Measurements from ENCODE around the gene NCAPD3.
"Not testable (repeated sequence)": the region's sequence is repeated elsewhere in the genome, so short reads cannot be mapped to it uniquely, and the experiment has no call there.

NCAPD3 gene

DNA sequence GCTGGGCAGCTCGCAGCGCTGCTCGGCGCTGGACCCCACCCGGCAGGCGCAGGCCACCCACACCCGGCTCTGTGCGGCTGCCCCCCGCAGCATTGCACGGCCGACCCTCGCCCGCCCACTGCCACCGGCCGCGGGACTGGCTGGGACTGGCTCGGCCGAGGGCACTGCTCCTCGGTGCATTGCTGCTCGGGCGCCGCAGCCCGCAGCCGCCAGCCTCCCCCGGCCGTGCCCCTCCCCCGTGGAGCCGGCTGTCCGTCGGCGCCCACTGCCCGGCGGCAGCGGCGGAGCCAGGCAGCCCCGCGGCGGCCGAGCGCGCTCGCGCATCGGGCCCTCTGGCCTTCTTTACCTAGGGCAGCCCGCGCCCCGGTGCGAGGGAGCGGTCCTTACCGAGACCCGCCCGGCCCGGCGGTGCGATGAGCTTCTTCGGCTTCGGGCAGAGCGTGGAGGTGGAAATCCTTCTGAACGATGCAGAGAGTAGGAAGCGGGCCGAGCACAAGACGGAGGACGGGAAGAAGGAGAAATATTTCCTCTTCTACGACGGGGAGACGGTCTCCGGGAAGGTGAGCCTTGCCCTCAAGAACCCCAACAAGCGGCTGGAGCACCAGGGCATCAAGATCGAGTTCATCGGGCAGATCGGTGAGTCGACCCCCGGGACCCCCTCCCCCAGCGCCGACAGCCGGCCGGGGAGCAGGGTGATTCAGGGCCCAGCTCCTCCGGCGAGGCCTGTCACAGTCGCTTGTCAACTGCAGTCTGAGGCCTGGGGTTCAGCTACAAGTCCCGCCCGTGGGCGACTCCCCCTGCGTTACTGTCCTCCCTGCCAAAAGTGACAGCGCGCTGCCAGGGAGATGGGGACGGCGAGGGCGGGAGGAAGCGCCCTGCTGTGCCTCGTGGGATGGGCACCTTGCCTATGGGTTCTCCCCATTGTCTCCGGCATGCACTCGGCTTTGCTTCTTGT, 1.2 kb upstream of the NCAPD3 start:
- peak; percentile 34 to 43 for DNase-seq (ENCODE audit: low read depth in 2 of 2)

DNA sequence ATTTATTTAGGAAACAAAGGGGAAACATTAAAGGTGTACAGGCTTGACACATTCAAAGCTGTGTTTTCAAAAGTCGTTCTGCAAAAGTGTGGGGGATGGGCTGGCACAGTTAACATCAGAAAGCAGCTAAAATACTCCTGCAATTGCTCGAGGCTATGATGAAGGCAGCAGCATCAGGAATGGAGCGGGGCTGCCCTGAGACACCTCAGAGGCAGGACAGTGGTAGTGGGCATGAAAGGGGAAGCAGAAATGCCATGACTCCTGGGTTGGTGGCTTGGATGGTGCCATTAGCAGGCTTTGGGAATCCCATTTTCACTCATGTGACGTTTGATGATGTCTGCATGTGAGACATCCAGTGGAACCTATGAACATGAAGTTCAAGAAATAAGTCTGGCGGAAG, 646 bp downstream of the NCAPD3 start:
- no peak for DNase-seq (ENCODE audit: low read depth in 2 of 2)

DNA sequence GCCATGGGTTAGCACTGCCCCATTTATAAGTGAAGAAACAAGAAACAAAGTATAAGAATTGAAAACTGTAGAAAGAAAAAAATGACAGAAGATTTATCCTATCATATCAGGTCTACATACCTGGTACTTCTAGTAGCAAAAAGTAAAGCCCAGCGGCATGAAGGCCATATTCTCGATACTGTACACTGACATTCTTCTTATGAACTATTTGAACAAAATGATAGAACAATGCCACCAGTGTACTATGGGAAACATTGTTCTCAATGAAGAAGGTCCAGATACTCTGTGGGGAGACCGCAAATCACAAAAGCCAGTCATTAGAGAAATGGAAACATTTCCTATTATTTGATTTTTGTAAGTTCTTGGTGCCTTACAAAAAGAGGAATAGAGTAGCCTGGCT, 7.0 kb downstream of the NCAPD3 start:
- DNase-seq (ENCODE audit: low read depth in 2 of 2), result no peak

DNA sequence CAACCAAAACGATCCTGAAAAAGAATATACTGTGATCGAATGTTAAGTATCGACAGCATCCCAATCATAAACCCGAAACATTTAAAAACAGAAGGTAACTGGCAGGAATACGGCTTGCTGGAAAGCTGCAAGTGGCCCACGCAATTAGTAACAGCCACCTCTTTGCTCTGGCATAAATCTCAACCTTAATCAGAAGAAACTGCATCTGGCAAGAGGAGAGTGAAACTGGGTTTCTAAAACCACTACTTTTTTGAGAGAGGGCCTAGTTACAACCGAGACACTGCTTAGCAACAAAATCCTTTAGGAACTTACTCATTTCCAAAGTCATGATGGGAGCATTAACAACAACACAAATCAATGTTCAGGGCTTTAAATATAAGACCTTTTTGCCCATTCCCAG, 7.9 kb downstream of the NCAPD3 start:
- no peak for DNase-seq (ENCODE audit: low read depth in 2 of 2)

DNA sequence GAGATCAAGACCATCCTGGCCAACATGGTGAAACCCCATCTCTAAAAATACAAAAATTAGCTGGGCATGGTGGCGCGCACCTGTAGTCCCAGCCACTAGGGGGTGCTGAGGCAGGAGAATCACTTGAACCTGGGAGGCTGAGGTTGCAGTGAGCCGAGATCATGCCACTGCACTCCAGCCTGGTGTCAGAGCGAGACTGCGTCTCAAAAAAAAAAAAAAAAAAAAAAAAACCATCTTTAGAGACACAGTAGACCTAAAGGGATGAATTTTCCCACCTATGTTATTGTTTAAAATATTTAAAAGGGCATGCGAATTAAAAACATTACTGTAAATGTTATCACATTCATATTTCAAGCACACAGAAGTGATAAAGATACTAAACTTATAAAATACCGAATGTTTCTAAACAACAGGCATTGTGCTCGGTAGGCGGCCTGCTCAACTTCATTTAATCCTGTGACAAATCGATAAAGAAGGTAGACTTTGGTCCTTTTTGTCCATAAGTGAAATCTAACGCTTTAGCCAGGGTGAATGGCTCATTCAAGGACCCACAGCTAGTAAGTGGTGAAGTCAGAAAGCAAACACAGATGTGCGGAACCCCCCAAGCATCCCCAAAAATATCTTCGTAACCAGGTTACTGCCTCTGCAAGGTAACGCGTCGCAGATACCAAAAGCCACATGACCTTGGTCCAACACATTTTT, 16.1 kb downstream of the NCAPD3 start:
- peak; percentile 34 to 40 for DNase-seq (ENCODE audit: low read depth in 2 of 2)

DNA sequence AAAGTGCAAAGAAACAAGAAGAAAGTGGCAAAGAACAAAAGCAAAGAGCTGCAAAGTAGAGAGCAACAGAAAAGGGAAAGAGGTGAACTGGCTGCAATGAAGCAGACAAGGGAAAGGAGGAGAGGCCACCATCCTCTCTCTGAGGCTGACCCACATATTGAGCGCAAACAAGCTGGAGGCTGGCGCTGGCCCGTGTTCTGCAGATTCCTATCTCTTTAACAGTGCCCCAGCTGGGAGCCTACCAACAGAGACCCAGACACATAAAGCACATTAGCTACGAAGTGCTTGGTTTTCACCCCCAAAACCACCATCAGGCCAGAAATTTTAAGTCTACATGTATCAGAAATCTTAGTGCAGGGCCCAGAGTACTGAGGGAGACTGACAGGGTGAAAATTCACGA, 17.6 kb downstream of the NCAPD3 start:
- no peak for DNase-seq (ENCODE audit: low read depth in 2 of 2)

DNA sequence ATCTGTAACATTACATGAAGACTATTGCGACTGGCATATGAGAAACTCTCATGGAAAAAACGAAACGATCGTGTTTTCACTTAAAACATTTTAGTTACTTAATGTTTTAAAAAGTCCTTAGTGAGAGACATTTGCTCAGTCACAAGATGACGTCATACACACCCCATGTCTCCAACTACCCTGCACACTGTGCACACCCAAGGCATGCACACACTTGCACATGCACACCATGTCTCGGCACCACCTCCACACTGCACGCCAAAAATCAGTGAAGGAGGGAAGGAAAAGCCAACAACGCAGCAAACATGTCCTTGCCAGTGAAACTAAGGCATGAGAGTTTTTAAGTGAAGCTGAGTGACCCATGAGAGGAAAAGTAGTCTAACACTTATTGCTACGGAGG, 18.0 kb downstream of the NCAPD3 start:
- no peak for DNase-seq (ENCODE audit: low read depth in 2 of 2)

DNA sequence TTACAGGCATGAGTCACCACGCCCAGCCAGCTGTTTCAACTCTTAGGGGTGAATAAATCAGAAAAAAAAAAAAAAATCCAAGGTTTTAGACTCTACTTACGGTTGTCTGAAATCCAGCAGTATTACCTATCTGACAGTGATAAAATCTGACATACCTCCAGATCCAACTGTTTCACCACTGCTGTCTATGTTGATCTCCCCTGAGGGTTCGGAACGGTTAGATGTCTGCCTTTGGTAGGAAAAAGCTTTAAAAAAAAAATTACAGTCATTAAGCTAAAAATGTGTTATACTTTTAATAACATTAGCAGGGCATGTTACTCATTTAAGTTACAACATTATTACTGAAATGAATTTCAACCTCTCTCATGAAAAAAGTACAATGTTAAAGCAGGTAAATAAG, 21.1 kb downstream of the NCAPD3 start:
- no peak for DNase-seq (ENCODE audit: low read depth in 2 of 2)

DNA sequence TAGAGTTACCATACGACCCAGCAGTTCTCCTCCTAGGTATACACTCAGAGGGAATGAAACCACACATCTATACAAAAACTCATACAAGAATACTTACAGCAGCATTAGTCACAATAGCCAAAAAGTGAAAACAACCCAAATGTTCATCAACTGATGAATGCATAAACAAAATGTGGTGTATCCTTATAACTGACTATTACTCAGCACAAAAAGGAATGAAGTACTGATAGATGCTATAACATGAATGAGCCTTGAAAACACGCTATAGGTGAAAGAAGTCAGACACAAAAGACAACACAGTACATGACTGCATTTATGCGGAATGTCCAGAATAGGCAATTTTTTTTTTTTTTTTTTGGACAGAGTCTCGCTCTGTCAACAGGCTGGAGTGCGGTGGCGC, 23.1 kb downstream of the NCAPD3 start:
- no peak for DNase-seq (ENCODE audit: low read depth in 2 of 2)

DNA sequence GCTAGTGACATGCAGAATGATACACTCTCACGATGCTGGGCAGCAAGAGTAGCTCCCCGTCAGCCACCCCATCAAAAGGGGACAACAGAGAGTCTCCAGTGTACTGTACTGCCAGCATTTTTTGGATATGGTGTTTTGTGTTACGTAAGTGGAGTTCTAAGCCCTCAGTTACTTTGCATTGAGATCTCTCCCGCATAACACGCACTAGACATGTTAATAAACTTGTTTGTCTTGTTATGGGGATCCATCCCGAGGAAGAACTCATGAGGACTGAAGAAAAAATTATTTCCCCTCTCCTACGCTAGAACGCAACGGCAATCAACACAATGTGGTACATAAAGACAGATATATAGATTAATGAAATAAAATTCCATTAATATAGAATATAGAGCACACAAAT, 24.2 kb downstream of the NCAPD3 start:
- no peak for DNase-seq (ENCODE audit: low read depth in 2 of 2)

DNA sequence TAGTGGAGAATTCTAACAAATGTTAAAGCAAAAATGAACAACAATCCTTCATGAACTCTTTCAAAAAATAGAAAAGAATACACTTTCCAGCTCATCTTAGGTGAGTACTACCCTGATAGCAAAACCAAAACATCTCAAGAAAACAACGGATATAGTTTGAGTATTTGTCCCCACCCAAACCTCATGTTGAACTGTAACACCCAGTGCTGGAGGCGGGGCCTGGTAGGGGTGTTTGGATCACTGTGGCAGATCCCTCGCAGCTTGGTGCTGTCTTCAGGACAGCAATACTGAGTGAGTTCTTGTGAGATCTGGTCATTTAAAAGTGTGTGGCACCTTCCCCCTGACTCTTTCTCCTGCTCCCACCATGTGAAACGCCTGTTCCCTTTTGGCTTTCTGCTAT, 27.0 kb downstream of the NCAPD3 start:
- no peak for DNase-seq (ENCODE audit: low read depth in 2 of 2)

DNA sequence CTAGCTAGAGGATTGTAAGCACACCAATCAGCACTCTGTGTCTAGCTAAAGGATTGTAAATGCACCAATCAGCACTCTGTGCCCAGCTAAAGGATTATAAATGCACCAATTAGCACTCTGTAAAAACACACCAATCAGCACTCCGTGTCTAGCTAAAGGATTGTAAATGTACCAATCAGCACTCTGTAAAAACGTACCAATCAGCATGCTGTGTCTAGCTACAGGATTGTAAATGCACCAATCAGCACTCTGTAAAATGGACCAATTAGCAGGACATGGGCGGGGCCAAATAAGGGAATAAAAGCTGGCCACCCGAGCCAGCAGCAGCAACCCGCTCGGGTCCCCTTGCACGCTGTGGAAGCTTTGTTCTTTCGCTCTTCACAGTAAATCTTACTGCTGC, 35.7 kb downstream of the NCAPD3 start:
- not testable (repeated sequence) for DNase-seq (ENCODE audit: low read depth in 2 of 2)

DNA sequence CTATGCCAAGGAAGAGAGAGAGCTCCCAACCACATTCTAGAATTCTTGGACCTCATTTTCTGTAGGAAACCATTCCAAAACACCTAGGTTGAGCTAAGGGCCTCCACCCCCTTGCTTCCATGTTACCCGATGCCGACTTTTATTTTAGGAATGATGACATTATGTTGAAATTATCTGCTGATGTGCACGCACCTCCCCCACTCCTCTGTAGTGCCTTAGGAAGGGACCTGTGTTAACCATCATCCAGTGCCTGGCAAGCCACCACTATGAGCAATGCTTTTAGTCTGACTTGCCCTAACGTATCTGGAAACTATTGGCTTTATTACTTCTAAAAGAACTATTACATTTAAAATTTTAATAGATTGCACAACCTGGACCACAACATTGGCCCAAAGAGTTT, 42.1 kb downstream of the NCAPD3 start:
- DNase-seq (ENCODE audit: low read depth in 2 of 2), result no peak

DNA sequence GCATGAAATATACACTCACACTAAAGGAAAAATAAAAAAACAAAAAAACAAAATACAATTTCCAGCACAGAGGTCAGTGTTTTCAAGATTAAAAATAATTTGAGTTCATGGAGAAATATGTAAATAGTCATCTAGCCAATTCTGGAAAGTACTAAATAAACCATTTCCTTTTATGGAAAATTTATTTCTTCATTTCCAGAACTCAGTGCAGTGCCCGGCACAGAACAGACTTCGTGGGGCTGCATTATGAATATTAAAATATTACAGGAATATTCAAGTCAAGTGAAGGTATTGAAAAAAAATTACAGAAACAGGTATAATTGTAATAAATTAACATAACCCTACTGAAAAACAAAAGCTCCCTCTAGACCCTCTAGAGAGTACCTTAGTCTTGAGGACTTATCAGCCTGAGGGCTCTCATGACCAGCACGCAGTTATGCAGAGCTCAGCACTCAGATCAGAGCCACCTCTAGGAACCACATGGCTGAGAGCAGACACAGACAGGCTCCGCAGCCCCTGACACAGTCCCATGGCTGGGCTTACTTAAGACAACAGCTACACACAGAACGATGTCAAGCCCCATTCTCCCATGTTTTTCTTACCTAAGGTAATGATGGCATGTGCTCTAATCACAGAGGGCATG, 45.6 kb downstream of the NCAPD3 start:
- DNase-seq (ENCODE audit: low read depth in 2 of 2), result no peak

DNA sequence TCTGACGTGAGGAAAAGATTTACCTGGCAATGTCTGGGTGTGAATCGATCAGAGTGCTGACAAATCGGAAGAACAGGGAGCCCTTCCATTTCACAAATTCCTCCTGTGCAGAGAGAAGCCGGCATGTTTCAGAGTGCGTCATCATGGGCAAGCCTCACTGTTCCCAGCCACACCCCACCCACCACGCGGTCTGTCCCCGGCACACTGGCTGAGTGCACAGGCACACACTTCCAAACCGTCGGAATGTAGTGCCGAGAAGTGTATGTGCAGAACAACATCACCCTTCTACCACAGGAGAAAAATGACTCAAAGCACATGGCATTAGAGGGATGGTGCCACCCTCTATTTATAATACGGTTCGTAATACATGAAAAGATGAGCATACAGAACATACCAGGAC, 47.5 kb downstream of the NCAPD3 start:
- no peak for DNase-seq (ENCODE audit: low read depth in 2 of 2)

DNA sequence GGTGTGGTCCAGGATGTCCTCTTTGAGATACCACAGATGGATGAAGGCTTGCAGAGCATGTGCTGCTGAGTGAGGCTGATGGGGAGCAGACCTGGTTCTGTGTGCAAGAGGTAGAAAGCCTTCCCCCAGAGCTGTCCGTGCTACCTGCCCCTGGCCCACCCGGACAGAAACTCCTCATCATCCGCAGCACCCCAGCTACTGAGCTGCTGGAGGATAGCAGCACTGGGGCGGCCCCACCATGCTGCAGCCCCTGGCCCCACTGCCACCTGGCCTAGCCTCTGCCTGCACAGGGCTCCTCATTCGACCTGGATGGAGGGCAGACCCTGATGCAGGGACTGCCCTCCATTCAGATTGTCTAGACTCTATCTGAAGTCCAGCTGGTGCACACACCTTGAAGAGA, 50.5 kb downstream of the NCAPD3 start:
- no peak for DNase-seq (ENCODE audit: low read depth in 2 of 2)

DNA sequence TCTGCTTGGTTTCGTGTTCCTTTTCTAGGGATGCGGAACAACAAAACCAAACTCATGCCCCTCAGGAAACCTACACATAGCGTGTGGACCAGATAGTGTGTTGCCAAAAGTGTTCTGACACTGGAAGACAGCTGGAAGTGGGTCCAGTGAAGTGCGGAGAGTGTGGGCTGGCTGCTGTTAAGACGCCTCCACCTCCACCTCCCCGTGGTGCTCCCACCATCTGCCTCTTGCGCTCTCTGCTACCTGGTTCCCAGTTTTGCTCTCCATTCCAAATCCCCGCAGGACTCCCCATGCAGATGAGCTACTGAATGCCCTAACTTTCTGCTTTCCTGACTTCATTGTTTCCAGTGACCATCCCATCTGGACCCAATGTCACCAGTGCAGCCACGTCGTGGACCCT, 51.8 kb downstream of the NCAPD3 start:
- no peak for DNase-seq (ENCODE audit: low read depth in 2 of 2)

DNA sequence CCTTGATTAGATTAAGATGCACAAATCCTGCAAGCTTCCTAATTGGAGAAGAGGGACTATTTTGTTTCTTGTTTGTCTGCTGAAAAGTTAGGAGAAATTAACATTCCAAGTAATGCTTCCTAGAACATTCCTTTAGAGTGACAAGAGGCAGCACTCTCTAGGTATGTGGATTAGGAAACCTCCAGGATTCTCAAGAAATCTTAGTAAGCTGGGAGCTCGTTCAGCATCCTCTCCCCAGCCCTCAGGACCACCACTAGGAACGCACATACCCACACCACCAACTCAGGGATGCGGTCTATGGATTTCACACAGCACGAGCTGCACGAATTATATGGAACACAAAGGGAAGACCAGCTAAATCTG, 52.9 kb downstream of the NCAPD3 start:
- no peak for DNase-seq (ENCODE audit: low read depth in 2 of 2)

DNA sequence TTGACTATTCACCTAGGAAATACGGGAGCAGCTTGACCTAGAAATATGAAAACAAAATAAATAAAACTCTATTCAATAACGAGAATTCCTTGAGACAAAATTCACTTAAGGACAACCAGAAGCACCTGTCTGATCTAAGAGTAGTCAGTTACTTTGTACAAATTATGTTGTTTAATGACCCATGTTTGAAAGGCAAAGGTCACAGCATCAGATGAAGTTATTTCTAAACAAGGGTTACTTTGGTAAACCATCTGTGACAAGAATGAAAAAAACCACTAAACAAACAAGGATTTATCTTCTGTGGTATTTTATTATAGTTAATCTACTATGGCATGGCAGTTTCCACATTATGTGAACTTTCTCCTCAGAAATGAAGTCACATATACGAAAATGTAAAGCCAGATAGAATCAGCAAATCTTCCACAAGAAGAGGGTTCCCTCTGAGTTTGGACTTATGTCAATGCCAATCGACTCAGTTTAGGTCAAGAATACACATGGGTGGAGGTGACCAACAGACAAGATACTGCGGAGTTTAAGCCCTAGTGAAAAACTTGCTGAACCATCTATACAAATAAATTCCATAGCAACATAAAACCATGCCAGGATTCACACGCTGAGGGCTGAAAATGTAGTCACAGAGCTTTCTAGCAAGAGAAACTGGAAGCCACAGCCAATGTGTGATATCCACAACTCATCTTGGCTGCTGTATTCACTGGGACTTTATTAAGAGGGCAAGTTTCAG, 53.4 kb downstream of the NCAPD3 start:
- DNase-seq (ENCODE audit: low read depth in 2 of 2), result no peak

DNA sequence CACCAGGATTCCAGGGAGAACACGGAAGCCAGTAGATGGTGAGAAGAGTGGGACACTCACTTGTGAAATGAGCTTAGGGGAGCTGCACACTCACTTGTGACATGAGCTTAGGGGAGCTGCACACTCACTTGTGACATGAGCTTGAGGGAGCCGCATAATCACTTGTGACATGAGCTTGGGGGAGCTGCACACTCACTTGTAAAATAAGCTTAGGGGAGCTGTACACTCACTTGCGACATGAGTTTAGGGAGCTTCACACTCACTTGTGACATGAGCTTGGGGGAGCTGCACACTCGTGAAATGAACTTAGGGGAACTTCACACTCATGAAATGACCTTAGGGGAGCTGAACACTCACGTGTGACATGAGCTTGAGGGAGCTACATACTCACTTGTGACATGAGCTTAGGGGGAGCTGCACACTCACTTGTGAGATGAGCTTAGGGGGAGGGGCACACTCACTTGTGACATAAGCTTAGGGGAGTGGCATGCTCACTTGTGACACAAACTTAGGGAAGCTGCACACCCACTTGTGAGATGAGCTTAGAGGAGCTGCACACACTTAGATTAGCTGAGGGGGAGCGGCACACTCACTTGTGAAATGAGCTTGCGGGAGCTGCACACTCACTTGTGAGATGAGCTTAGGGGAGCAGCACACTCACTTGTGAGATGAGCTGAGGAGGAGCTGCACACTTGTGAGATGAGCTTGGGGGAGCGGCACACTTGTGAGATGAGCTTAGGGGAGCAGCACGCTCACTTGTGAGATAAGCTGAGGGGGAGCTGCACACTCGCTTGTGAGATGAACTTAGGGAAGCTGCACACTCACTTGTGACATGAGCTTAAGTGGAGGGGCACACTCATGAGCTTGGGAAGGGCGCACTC, 59.0 kb downstream of the NCAPD3 start:
- no peak for DNase-seq (ENCODE audit: low read depth in 2 of 2)

DNA sequence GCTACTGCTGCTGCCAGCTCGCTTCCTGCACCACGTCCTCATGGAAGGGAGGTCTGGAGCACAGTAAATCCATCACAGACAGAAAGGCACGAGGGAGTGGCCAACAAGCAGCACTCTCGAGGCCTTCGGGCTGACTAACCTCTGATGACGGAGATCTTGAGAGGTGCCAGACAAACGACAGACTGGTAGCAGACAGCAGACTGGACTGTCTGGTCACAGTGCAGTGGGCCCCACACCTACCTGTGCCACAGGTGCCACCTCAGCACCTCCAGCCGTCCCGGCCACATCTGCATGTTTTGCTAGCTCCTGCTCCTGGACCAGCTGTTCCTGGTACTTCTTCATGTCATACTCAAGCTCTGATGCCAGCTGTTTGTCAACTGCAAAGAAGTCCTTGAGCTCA, 64.1 kb downstream of the NCAPD3 start:
- no peak for DNase-seq (ENCODE audit: low read depth in 2 of 2)
